Measurements from ENCODE around the gene SAXO2. TPM values are rescaled to one million over a fixed set of nuclear protein-coding genes. Genes with fewer than 3 reads are reported as not detected.
"Not testable (repeated sequence)": the region's sequence is repeated elsewhere in the genome, so short reads cannot be mapped to it uniquely, and the experiment has no call there.

Gene SAXO2
- total RNA-seq, 4 donors from 2014 or later, result 5.0 TPM; not detected in 3

DNA sequence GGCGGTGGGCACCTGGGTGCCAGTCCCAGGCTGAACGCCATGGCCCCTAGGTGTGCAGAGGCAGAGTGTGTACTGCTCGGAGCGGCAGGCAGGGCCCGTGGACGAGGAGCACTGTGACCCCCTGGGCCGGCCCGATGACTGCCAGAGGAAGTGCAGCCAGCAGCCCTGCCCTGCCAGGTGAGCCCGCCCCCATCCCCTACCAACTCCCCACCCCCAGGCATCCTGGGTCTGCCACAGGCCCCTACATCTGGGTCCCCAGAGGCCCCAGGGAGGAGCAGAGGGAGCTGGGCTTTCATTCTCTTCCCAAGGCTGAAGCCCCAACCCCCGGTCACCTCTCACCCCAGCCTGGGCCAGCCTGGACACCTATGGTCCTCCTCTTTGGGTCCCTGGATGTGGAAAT, 63.0 kb downstream of the SAXO2 start:
- not testable (repeated sequence) for H3K4me3 ChIP-seq, H3K27ac ChIP-seq, H3K36me3 ChIP-seq, H3K27me3 ChIP-seq, H3K4me1 ChIP-seq, H3K9me3 ChIP-seq, DNase-seq

DNA sequence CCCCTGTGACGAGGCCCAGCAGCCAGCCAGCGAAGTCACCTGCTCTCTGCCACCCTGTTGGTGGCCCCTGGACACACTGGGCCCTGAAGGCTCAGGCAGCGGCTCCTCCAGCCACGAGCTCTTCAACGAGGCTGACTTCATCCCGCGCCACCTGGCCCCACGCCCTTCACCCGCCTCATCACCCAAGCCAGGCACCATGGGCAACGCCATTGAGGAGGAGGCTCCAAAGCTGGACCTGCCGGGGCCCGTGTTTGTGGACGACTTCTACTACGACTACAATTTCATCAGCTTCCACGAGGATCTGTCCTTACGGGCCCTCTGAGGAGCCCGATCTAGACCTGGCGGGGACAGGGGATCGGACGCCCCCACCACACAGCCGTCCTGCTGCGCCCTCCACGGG, 64.3 kb downstream of the SAXO2 start:
- not testable (repeated sequence) for H3K27me3 ChIP-seq, H3K36me3 ChIP-seq, H3K4me1 ChIP-seq, H3K27ac ChIP-seq, H3K9me3 ChIP-seq, H3K4me3 ChIP-seq
- DNase-seq, result peak in 1 of 3 donors; percentile 38

DNA sequence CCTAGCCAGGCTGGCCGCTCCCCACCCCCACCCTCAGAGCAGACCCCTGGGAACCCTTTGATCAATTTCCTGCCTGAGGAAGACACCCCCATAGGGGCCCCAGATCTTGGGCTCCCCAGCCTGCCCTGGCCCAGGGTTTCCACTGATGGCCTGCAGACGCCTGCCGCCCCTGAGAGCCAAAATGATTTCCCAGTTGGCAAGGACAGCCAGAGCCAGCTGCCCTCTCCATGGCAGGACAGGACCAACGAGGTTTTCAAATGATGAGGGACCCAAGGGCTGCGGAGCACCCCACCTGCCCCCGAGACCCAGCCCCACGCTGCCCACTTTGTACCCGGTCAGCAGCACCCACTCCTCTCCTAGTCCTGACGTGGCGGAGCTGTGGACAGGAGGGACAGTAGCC, 64.8 kb downstream of the SAXO2 start:
- not testable (repeated sequence) for H3K36me3 ChIP-seq, H3K4me3 ChIP-seq, H3K9me3 ChIP-seq, DNase-seq, H3K4me1 ChIP-seq, H3K27ac ChIP-seq, H3K27me3 ChIP-seq

DNA sequence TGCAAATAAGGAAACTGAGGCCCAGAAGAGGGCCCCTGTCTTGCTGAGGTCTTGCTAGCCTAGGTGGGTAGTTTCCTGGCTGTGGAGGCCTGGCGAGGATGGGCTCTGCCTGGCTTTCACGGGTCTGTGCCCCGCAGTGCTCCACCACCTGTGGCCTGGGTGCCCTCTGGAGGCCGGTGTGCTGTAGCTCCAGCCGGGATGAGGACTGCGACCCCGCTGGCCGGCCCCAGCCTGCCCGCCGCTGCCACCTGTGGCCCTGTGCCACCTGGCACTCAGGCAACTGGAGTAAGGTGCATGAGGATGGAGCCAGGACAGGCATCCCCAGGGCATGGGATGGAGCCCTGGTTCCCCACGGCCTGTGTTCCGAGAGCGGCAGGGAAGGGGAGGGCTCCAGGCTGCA, 66.4 kb downstream of the SAXO2 start:
- not testable (repeated sequence) for H3K27ac ChIP-seq, H3K27me3 ChIP-seq, H3K9me3 ChIP-seq, H3K36me3 ChIP-seq, H3K4me3 ChIP-seq, DNase-seq, H3K4me1 ChIP-seq

DNA sequence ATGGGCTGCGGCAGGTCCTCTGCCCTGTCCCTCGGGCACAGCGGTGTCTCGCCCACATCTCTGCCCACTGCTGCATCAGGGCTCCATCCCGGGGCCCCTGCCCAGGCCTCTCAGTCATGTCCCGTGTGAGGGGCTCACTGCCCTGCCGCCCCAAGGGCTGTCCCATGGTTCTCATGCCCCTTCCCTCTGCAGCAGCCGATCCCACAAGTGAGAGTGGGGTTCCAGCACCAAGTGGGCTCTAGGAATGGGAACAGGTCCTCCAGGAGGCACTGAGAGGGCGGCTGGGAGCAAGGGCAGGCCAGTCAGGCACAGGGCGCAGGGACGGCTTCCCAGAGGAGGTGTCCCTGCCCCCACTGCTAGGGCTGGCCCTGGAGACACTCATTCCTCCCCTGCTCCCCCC, 68.3 kb downstream of the SAXO2 start:
- not testable (repeated sequence) for H3K4me1 ChIP-seq, H3K9me3 ChIP-seq, H3K4me3 ChIP-seq, H3K27ac ChIP-seq, H3K27me3 ChIP-seq, H3K36me3 ChIP-seq
- DNase-seq, result peak in 1 of 3 donors; percentile 11

DNA sequence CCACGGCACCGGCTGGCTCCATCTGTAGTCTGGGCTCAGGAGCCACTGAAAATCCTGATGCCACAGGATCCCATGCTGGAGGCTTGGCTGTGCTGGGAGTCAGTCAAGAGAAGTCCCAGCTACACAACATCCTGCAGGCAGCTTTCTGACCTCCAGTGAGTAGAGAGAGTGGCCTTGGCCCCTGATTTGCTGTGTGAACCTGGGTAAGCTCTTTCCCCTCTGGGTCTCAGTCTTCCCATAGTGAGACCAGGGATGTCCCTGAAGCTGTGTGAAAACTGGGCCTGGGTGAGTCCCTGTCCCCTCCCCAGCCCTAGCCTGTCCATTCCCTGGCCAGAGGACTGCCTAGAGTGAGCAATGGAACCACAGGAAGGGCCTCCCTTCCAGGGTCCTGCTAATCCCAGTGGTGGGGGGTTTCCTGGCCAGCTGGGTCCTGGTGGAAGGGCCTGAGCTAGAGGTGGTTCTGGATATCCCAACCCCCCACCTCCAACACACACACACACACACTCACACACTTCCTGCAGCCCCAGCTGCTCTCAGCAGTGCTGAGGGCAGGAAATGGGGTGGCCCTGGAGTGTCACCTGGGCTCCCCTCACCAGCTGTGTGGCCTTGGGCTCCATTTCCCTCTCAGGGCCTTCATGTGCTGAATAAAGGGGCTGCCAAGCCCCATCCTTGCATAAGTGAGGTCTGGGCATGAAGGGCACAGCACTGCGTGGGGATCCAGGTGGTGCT, 69.1 kb downstream of the SAXO2 start:
- H3K4me3 ChIP-seq, result not testable (repeated sequence)

DNA sequence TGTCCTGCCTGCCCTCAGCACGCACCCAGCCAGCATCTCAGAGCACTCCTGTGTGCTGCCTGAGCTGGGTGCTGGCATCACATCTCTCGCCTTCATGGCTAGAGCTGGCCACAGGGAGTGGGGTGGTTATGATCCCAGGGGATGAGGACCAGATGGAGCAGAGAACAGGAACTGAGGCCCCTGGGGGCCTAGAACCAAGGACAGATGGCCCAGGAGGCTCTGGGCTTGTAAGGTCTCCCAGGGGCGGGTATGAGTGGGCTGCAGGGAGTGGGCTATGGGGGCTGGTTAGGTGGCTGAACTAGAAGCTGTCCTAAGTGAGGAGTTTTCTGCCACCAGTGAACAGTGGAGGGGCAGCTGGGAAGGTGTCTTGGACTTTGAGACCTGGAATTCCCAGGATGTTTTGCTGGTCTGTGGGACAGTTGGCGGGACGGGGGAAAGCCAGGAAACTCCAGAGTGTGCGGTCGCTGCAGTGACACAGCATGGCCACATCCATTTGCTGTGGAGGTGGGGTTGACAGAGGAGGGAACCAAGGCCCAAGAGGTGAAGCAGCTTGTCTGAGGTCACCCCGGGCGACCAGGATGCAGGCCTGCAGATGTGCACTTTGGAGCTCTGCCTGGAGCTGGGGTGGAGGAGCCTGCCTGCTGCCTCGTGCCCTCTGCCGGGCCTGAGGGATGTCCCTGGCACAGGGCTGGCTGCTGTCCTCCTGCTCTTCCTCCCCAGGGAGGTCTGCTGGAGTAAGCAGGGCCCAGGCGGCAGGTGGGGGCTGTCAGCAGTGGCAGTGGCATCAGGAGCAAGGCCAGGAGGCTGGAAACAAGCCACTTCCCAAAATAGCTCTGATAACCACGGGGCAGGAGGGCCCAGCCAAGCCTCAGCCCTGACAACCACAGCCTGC, 70.3 kb downstream of the SAXO2 start:
- not testable (repeated sequence) for H3K9me3 ChIP-seq, H3K36me3 ChIP-seq, H3K4me1 ChIP-seq, H3K4me3 ChIP-seq, H3K27me3 ChIP-seq, H3K27ac ChIP-seq
- peak in 1 of 3 donors; percentile 35 for DNase-seq

More for the DNA sequence above, 69.1 kb downstream of the SAXO2 start:
- not testable (repeated sequence) for H3K27me3 ChIP-seq, H3K9me3 ChIP-seq, H3K36me3 ChIP-seq, H3K27ac ChIP-seq, H3K4me1 ChIP-seq
- DNase-seq, result peak in 1 of 3 donors; percentile 22

DNA sequence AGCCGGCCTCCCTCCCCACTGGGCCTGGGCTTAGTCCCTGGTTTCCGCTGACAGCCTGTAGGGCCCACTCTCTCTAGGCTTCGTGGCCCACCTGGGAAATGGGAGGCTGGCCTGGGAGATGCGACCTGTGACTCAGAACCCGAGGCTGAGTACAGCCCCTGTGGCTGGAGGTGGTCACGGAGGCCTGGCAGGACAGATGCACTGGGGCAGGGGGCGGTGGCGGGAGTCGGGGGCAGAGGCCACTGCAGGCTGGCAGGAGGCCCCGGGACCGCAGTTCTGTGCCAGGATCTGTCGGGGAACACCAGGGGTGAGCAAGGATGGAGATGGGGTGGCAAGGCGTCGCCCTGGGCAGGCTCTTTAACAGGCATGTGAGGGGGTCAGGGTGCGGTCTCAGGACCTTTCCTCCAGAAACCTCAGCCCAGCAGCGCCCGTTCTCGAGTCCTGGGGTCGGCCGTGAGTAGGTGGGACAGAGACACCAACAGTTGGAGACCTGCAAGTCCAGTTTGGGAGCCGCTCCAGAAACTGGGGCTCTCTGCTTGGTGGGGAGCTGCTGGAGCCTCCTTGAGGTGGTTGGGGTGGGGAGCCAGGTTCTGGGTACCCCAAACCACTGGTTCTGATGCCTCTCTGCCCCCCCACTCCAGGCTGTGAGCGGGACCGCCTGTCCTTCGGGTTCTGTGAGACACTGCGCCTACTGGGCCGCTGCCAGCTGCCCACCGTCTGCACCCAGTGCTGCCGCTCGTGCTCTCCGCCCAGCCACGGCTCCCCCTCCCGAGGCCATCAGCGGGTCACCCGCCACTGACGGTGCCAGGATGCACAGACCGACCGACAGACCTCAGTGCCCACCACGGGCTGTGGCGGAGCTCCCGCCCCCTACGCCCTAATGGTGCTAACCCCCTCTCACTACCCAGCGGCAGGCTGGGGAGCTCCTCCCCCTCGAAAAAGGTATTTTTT, 71.3 kb downstream of the SAXO2 start:
- peak in 1 of 3 donors; percentile 22 for DNase-seq
- H3K4me1 ChIP-seq, H3K9me3 ChIP-seq, H3K4me3 ChIP-seq, H3K36me3 ChIP-seq, H3K27ac ChIP-seq, H3K27me3 ChIP-seq: not testable (repeated sequence)

Other genes with a start within 250 kb of the SAXO2 start
- 1 to 10 TPM in 2 of 4 donors, under 1 TPM in 1, not detected in 1; 0.40 to 1.7 (median 1.1) TPM for gene MEX3B, start 216.8 kb upstream of the SAXO2 start, total RNA-seq
- 10 to 100 TPM; 32.2 to 43.9 (median 40.0) TPM for gene EFL1, start 84 bp upstream of the SAXO2 start, total RNA-seq
- 1 to 10 TPM in 2 of 4 donors, under 1 TPM in 1, not detected in 1; 0.95 to 5.8 (median 1.6) TPM for gene GOLGA6L10, start 86.7 kb downstream of the SAXO2 start, total RNA-seq
- 10 to 100 TPM in 1 of 4 donors, 1 to 10 TPM in 3; 3.0 to 13.2 (median 6.4) TPM for gene GOLGA6L9, start 167.0 kb downstream of the SAXO2 start, total RNA-seq